Stomach (tissue), 4 donors: ENCODE measurements around the gene SCN2A.

ENCODE experiments used
- CTCF ChIP-seq, 7 experiments: fragments of 450-650 bp in 4 of 7; fragments of 200-600 bp in 3 of 7; sonication (generic) in 3 of 7; IDR thresholded peaks; one replicate each; pipeline ENCODE4 v1.5.1; 2016 to 2019; ENCODE audit warnings: antibody characterized with exemption in 7 of 7, control low read depth in 2 of 7, mild to moderate bottlenecking in 1 of 7
- EP300 ChIP-seq: sonication (generic); formaldehyde crosslinking; IDR thresholded peaks from one replicate; pipeline ENCODE4 v1.6.1; 2017; ENCODE audit warnings: antibody characterized with exemption
- POLR2AphosphoS5 ChIP-seq, 3 donors: sonication (generic); formaldehyde crosslinking; IDR thresholded peaks; one replicate each; pipeline ENCODE4 v1.6.1; 2016; ENCODE audit warnings: antibody characterized with exemption in 3 of 3

- no peak for TF ChIP-seq CTCF (IDR thresholded peaks at IDR 0.05)
- TF ChIP-seq POLR2AphosphoS5 (IDR thresholded peaks at IDR 0.05) = no peak
- no peak for TF ChIP-seq EP300
These were observed 201.2 kb downstream of the SCN2A start for GRCh38 chr2:165440367-165440766.
